Stimulated activated CD8-positive, alpha-beta memory T cell treated with anti-CD3 and anti-CD28 coated beads, Interleukin-7, amount 100 ng/mL, for 1 hour (primary cell): Measurements from ENCODE around the gene LDHAL6B.

Experiments
- DNase-seq, 2 donors: peaks; one replicate each; pipeline ENCODE4 v3.0.0-alpha.2; 2020; ENCODE audit warnings: low read depth in 2 of 2

LDHAL6B gene

DNA sequence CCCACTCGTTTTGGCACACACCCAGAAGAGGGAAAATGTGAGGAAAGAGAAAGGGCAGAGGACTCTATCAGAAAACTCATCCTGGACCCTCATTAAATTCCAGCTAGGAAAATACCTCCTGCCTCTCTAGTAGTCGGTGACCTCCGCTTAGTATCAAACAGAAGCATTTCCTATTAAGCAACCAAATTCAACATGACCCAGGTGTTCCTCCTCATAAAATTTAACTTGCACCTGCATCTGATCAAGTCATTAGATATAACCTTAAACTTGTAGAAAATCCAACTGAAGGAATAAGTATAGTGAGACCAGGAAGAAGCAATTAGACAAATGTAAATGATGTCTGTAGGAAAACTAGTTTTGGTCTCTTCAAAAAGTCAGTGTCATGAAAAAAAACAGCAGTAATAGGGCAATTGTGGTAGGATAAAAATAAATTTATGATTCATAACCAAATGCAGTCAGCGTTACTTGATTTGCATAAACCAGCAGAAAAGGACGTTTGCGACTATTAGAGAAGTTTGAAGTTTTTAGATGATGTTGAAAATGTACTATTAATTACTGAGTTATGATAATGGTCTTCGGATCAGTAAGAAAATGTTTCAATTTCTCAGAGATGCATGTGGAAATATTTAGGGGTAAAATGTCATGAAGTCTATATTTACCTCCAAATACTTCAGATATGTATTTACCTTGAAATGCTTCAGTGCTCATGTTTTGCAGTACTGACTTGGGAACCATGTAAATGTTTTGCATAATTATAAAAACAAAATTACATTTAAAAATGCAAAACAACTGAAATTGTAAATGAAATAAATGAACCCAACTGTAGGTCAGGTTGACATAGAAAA is 44.6 kb downstream of the LDHAL6B start:
- no peak for DNase-seq

DNA sequence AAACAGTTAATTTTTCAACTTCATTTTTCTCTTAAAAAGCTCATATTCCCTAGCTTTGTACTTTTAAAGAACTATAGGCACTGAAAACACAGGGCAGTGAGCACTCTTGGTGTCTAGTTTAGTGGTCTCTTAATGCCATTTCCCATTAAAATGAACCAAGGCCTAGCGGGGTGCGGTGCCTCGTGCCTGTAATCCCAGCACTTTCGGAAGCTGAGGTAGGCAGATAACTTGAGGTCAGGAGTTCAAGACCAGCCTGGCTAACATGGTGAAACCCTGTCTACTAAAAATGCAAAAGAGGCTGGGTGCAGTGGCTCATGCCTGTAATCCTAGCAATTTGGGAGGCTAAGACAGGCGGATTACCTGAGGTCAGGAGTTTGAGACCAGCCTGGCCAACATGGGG is 45.5 kb downstream of the LDHAL6B start:
- no peak for DNase-seq

DNA sequence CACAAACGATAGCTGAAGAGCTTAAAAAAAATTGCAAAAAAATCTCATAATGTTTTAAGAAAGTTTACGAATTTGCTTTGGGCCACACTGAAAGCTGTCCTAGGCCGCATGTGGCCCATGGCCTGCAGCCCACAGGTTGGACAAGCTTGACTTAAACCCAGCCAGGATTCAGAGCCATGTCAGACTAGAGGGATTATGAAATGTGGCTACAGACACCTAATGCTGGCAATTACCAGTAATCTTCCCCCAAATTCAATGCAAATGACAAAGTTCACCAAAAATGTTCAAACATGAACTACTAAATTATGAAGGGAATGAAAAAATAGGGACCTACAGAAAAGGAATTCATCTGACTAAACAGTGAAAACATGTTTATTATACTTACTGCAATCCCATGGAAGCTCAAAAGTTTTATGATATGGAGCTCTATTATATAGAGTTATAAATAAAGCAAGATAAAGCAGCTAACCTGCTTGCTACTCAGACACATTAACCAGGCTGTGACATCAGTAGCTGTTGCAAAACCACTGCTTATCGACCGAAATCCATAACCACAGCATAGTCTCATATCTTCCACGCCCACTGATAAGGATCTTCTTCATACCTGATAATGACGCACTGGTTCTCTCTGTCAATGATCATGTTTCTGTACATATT is 49.2 kb downstream of the LDHAL6B start:
- DNase-seq, result no peak

DNA sequence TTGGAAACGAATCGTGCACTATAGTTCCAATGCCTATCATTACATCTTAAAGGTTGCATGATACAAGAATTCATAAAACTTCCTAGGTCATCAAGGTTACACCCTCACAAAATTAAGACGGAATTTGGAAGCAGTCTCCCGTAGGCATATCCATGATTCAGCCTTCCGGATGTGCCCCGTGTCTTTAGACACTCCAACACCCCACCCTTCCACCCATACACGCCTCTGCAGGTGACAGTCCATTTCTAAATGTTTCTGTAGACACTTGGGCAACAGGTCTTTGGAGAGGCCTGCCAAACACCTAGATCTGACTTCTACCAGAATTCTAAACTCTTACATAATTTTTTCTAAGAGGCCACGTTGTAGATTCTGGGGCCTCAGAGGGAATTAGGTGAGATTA is 49.8 kb downstream of the LDHAL6B start:
- no peak for DNase-seq

DNA sequence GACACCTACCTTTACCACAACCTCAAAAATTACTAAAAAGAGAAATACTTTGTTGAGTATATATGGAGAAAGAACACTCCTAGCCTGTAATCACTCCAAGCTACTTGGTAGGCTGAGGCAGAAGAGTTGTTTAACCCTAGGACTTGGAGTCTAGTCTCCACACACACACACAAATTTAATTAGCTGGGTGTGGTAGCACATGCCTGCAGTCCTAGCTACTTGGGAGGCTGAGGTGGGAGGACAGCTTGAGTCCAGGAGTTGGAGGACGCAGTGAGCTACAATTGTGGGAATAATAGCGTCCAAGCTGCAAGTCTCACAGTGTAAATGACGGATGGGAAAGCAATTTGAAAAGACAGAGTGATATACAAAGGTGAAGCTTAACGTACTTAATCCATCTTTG is 50.5 kb downstream of the LDHAL6B start:
- no peak for DNase-seq
